IMR-90 (cell line): ENCODE data around the gene ST6GALNAC5. TPM values are rescaled to one million over a fixed set of nuclear protein-coding genes. Genes with fewer than 3 reads are reported as not detected.

Experiments
- ATAC-seq: fragments of 200-7000 bp; cut with Tn5 transposase; 2 replicates; pipeline ENCODE4 v1.9.1; 2020; ENCODE audit warnings: low read depth, mild to moderate bottlenecking, moderate library complexity
- BruUV-seq: library from RNA; stranded (reverse); fragments of 400-500 nt; replicated peaks from 2 replicates; lab custom pipeline; 2021; lab: Mats Ljungman, UMichigan
- CTCF ChIA-PET: fragments of 300-600 bp; formaldehyde crosslinking; extraction: SDS; loops from one replicate; lab custom pipeline; 2021; ENCODE audit warnings: antibody characterized with exemption; lab: Yijun Ruan, JAX
- POLR2A ChIA-PET: fragments of 300-600 bp; sonication (Branson Sonifier 250); formaldehyde crosslinking; loops from one replicate; lab custom pipeline; 2022; ENCODE audit warnings: antibody characterized with exemption; ENCODE audit not compliant: unreplicated experiment; lab: Charles Lee
- DNase-seq: peaks from one replicate; pipeline ENCODE4 v3.0.0; 2013
- H2AFZ ChIP-seq: replicated peaks from 2 replicates; pipeline ENCODE3; 2013; ENCODE audit warnings: low read length, mild to moderate bottlenecking; ENCODE audit not compliant: poor library complexity
- H2AK5ac ChIP-seq: 2 replicates; pipeline ENCODE4 v1.6.1; 2013; ENCODE audit warnings: low read depth, low read length, inconsistent platforms
- H2AK9ac ChIP-seq: replicated peaks from 2 replicates; pipeline ENCODE3; 2013; ENCODE audit warnings: mild to moderate bottlenecking, low read depth, low read length, moderate library complexity; ENCODE audit not compliant: poor library complexity
- H2BK120ac ChIP-seq: 2 replicates; pipeline ENCODE4 v1.6.1; 2013; ENCODE audit warnings: low read depth, low read length, inconsistent platforms
- H2BK15ac ChIP-seq: 3 replicates; pipeline ENCODE4 v1.6.1; 2013; ENCODE audit warnings: low read depth, low read length, inconsistent platforms
- H2BK20ac ChIP-seq: 2 replicates; pipeline ENCODE4 v1.6.1; 2013; ENCODE audit warnings: low read depth, mild to moderate bottlenecking, inconsistent platforms, low read length, moderate library complexity
- H2BK5ac ChIP-seq: 2 replicates; pipeline ENCODE4 v1.6.1; 2013; ENCODE audit warnings: mild to moderate bottlenecking, low read depth, low read length, inconsistent platforms; ENCODE audit not compliant: poor library complexity, severe bottlenecking
- H3K14ac ChIP-seq: replicated peaks from 2 replicates; pipeline ENCODE4 v1.6.1; 2013; ENCODE audit warnings: low read depth, low read length, inconsistent platforms
- H3K18ac ChIP-seq: 2 replicates; pipeline ENCODE4 v1.6.1; 2013; ENCODE audit warnings: low read depth, low read length, control low read depth
- H3K23ac ChIP-seq: 2 replicates; pipeline ENCODE4 v1.6.1; 2013; ENCODE audit warnings: low read depth, low read length, inconsistent platforms
- H3K27ac ChIP-seq: 2 replicates; pipeline ENCODE4 v1.5.1; 2013; ENCODE audit warnings: mild to moderate bottlenecking, control low read depth, low read length; ENCODE audit not compliant: insufficient read depth
- H3K27me3 ChIP-seq: 2 replicates; pipeline ENCODE4 v1.6.1; 2013; ENCODE audit warnings: low read length; ENCODE audit not compliant: control insufficient read depth, insufficient read depth
- H3K36me3 ChIP-seq: 2 replicates; pipeline ENCODE4 v1.6.1; 2013; ENCODE audit warnings: low read length, mixed read lengths; ENCODE audit not compliant: control insufficient read depth, insufficient read depth
- H3K4ac ChIP-seq: 2 replicates; pipeline ENCODE4 v1.6.1; 2013; ENCODE audit warnings: low read depth, low read length, inconsistent platforms
- H3K4me1 ChIP-seq: 2 replicates; pipeline ENCODE4 v1.6.1; 2013; ENCODE audit warnings: low read length, mixed read lengths; ENCODE audit not compliant: control insufficient read depth, insufficient read depth
- H3K4me2 ChIP-seq: 2 replicates; pipeline ENCODE4 v1.6.1; 2013; ENCODE audit warnings: low read depth, mild to moderate bottlenecking, control low read depth, low read length, moderate library complexity
- H3K4me3 ChIP-seq: 2 replicates; pipeline ENCODE4 v1.5.1; 2013; ENCODE audit warnings: low read depth, mild to moderate bottlenecking, control low read depth, low read length, moderate library complexity; ENCODE audit not compliant: insufficient read depth
- H3K56ac ChIP-seq: 2 replicates; pipeline ENCODE4 v1.6.1; 2013; ENCODE audit warnings: low read length, inconsistent platforms; ENCODE audit not compliant: insufficient read depth; ENCODE audit errors: extremely low read depth
- H3K79me1 ChIP-seq, 2 experiments: 2 replicates each; pipeline ENCODE4 v1.6.1; 2013; ENCODE audit warnings: low read length in 2 of 2, inconsistent platforms in 1 of 2, low read depth in 1 of 2
- H3K9ac ChIP-seq: 2 replicates; pipeline ENCODE4 v1.6.1; 2013; ENCODE audit warnings: low read depth, low read length, control low read depth
- H3K9me1 ChIP-seq: 2 replicates; pipeline ENCODE4 v1.6.1; 2013; ENCODE audit warnings: low read length, inconsistent platforms; ENCODE audit not compliant: insufficient read depth
- H3K9me3 ChIP-seq: 2 replicates; pipeline ENCODE4 v1.6.1; 2013; ENCODE audit warnings: low read length; ENCODE audit not compliant: control insufficient read depth, insufficient read depth
- H4K20me1 ChIP-seq: 2 replicates; pipeline ENCODE4 v1.6.1; 2013; ENCODE audit warnings: low read length, inconsistent platforms; ENCODE audit not compliant: insufficient read depth
- H4K5ac ChIP-seq: 2 replicates; pipeline ENCODE4 v1.6.1; 2013; ENCODE audit warnings: mild to moderate bottlenecking, low read depth, low read length, control low read depth
- H4K8ac ChIP-seq, 2 experiments: 2 replicates each; pipeline ENCODE4 v1.6.1; 2013; ENCODE audit warnings: low read depth in 2 of 2, low read length in 2 of 2, control low read depth in 1 of 2, inconsistent platforms in 1 of 2
- H4K91ac ChIP-seq: 2 replicates; pipeline ENCODE4 v1.6.1; 2013; ENCODE audit warnings: low read depth, low read length, inconsistent platforms; ENCODE audit not compliant: insufficient read depth
- BHLHE40 ChIP-seq: fragments of 150-350 bp; IDR thresholded peaks from 2 replicates; pipeline ENCODE4 v1.6.1; 2016; ENCODE audit warnings: mild to moderate bottlenecking, low read depth, low read length
- CEBPB ChIP-seq: IDR thresholded peaks from 2 replicates; pipeline ENCODE4 v1.6.1; 2012; ENCODE audit warnings: low read depth, low read length, improper control_type of control experiment
- CHD1 ChIP-seq: IDR thresholded peaks from 2 replicates; pipeline ENCODE4 v1.6.1; 2012; ENCODE audit warnings: low read depth, low read length, improper control_type of control experiment
- FOS ChIP-seq: fragments of 150-350 bp; IDR thresholded peaks from 2 replicates; pipeline ENCODE4 v1.6.1; 2016; ENCODE audit warnings: low read depth, low read length
- MAFK ChIP-seq: IDR thresholded peaks from 2 replicates; pipeline ENCODE4 v1.6.1; 2012; ENCODE audit warnings: low read depth, low read length, improper control_type of control experiment
- MAZ ChIP-seq: IDR thresholded peaks from 2 replicates; pipeline ENCODE4 v1.6.1; 2012; ENCODE audit warnings: low read depth, mild to moderate bottlenecking, low read length, improper control_type of control experiment, moderate library complexity, borderline replicate concordance
- MXI1 ChIP-seq: IDR thresholded peaks from 2 replicates; pipeline ENCODE4 v1.6.1; 2012; ENCODE audit warnings: low read depth, mild to moderate bottlenecking, low read length, moderate library complexity, borderline replicate concordance
- NFE2L2 ChIP-seq: fragments of 150-350 bp; IDR thresholded peaks from 2 replicates; pipeline ENCODE4 v1.6.1; 2016; ENCODE audit warnings: low read depth, mild to moderate bottlenecking, low read length
- POLR2A ChIP-seq: IDR thresholded peaks from 2 replicates; pipeline ENCODE4 v1.6.1; 2012; ENCODE audit warnings: mild to moderate bottlenecking, low read depth, low read length
- RAD21 ChIP-seq: IDR thresholded peaks from 2 replicates; pipeline ENCODE4 v1.6.1; 2012; ENCODE audit warnings: low read length, improper control_type of control experiment
- RCOR1 ChIP-seq: IDR thresholded peaks from 2 replicates; pipeline ENCODE4 v1.6.1; 2012; ENCODE audit warnings: mild to moderate bottlenecking, low read length, improper control_type of control experiment; ENCODE audit not compliant: insufficient replicate concordance
- RFX5 ChIP-seq: IDR thresholded peaks from 2 replicates; pipeline ENCODE4 v1.8.0; 2012; ENCODE audit warnings: low read depth, mild to moderate bottlenecking, low read length, moderate library complexity
- SMC3 ChIP-seq: fragments of 150-350 bp; IDR thresholded peaks from 2 replicates; pipeline ENCODE4 v1.6.1; 2016; ENCODE audit warnings: low read depth, mild to moderate bottlenecking, antibody characterized with exemption, low read length, moderate library complexity
- WGBS, 2 experiments: methylation state at CpG; one replicate each; pipeline versions ENCODE4 v1.1.5 to v1.1.7; 2013; ENCODE audit warnings: missing lambda C conversion rate in 2 of 2; ENCODE audit not compliant: insufficient read length in 1 of 2; ENCODE audit errors: extremely low coverage in 2 of 2; 5-methylcytosine and 5-hydroxymethylcytosine counted together
- dilution Hi-C: fragments of 300-500 bp; cut with HindIII; formaldehyde crosslinking; loops from one replicate; pipeline ENCODE4 v1.14.3; 2018; ENCODE audit warnings: low sequenced_read_pairs; ENCODE audit not compliant: unreplicated experiment
- in situ Hi-C: fragments of 300-500 bp; cut with MboI; formaldehyde crosslinking; loops from 3 replicates; pipeline ENCODE4 v1.14.3; 2019; ENCODE audit warnings: low sequenced_read_pairs, inconsistent platforms, mixed read lengths
- intact Hi-C: fragments of 100-400 bp; cut with micrococcal nuclease; formaldehyde crosslinking; loops from 2 replicates; pipeline ENCODE4 v1.10.0; 2022
- polyA plus RNA-seq, 3 experiments: library from polyadenylated mRNA; depleted of rRNA; stranded (reverse); fragments of >200 nt; gene quantifications; 2 replicates each; pipeline ENCODE4 v1.2.3, GENCODE V29; 2012; ENCODE audit warnings: low replicate concordance in 1 of 3
- total RNA-seq: library from RNA; depleted of rRNA; stranded (reverse); fragments of >200 nt; gene quantifications from 2 replicates; pipeline ENCODE4 v1.2.3, GENCODE V29; 2012
- TF ChIP-seq, protein P1 (sequence below): fragments of 150-350 bp; IDR thresholded peaks from 2 replicates; pipeline ENCODE4 v1.6.1; 2016; ENCODE audit warnings: low read depth, mild to moderate bottlenecking, low read length, moderate library complexity, borderline replicate concordance
- TF ChIP-seq, protein P2 (sequence below): conservative IDR thresholded peaks from 2 replicates; pipeline ENCODE4 v1.5.1; 2012; ENCODE audit warnings: mild to moderate bottlenecking, low read depth, low read length, improper control_type of control experiment
- TF ChIP-seq, protein P3 (sequence below): fragments of 150-350 bp; IDR thresholded peaks from 2 replicates; pipeline ENCODE4 v1.6.1; 2017; ENCODE audit warnings: mild to moderate bottlenecking, antibody characterized with exemption, low read length, low read depth

ST6GALNAC5 gene
- total and polyA plus RNA-seq, 2 of the 4 experiments (the other 2 are of a cell fraction) = 3.4 to 4.0 TPM

DNA sequence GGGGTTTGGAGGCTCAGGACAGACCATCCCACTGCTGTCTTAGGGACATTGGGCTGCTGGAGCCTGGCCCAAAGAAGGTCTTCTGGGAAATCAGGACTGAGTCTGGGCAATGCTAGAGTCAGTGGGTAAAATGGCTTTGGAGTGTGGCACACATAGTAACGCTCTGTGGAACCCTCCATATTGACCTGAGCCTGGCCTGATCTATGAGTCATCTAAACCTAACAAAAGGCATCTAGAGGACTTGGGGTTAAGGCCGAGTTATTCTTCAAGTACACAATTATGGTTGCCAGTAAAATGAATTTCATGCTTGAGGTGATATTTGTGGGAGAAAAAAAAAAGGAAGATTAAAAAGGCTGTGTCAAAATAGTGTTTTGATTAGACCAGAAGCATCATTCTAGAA is 77.7 kb downstream of the ST6GALNAC5 start:
- Histone ChIP-seq H3K4me3 (no peak overlapping the region), H3K36me3 (no peaks in the 10 kb centered on the region), H2BK5ac (no peak overlapping the region), H3K4me1 (peaks cover 5% of the 10 kb centered on the region; the same call in 1 of the 2 replicates), H4K20me1 (no peaks in the 10 kb centered on the region), H3K18ac (no peak overlapping the region), H2BK20ac (no peak overlapping the region), H3K79me1 (no peaks in the 10 kb centered on the region), H4K91ac (no peak overlapping the region), H2BK15ac (no peak overlapping the region), H3K23ac (no peak overlapping the region), H2AK9ac (no peak overlapping the region), H3K27me3 (no peaks in the 10 kb centered on the region), H3K4ac (no peak overlapping the region), H3K14ac (no peak overlapping the region), H3K27ac (no peak overlapping the region), H4K5ac (no peak overlapping the region), H3K4me2 (no peak overlapping the region), H3K56ac (no peak overlapping the region), H2AK5ac (no peak overlapping the region), H2BK120ac (no peak overlapping the region), H3K9ac (no peak overlapping the region), H2AFZ (no peak overlapping the region), H3K9me3 (no peaks in the 10 kb centered on the region), H4K8ac (no peak overlapping the region), H3K9me1 (peaks cover 2% of the 10 kb centered on the region)
- ChIA-PET POLR2A (no interaction called here), CTCF (no interaction called here)
- WGBS, 2 experiments = no CpG with 5 or more reads among the region's 2 CpGs
- TF ChIP-seq FOS = no peak
- no peak for TF ChIP-seq CHD1
- TF ChIP-seq RCOR1 = no peak
- TF ChIP-seq MAFK = no peak
- no peak for TF ChIP-seq SMC3
- no peak for TF ChIP-seq RFX5
- TF ChIP-seq MXI1 = no peak
- no peak for TF ChIP-seq BHLHE40
- TF ChIP-seq NFE2L2 = no peak
- TF ChIP-seq RAD21 = no peak
- no peak for TF ChIP-seq MAZ
- no peak for TF ChIP-seq POLR2A
- TF ChIP-seq, protein P1, sequence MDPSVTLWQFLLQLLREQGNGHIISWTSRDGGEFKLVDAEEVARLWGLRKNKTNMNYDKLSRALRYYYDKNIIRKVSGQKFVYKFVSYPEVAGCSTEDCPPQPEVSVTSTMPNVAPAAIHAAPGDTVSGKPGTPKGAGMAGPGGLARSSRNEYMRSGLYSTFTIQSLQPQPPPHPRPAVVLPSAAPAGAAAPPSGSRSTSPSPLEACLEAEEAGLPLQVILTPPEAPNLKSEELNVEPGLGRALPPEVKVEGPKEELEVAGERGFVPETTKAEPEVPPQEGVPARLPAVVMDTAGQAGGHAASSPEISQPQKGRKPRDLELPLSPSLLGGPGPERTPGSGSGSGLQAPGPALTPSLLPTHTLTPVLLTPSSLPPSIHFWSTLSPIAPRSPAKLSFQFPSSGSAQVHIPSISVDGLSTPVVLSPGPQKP = no peak
- TF ChIP-seq, protein P2, sequence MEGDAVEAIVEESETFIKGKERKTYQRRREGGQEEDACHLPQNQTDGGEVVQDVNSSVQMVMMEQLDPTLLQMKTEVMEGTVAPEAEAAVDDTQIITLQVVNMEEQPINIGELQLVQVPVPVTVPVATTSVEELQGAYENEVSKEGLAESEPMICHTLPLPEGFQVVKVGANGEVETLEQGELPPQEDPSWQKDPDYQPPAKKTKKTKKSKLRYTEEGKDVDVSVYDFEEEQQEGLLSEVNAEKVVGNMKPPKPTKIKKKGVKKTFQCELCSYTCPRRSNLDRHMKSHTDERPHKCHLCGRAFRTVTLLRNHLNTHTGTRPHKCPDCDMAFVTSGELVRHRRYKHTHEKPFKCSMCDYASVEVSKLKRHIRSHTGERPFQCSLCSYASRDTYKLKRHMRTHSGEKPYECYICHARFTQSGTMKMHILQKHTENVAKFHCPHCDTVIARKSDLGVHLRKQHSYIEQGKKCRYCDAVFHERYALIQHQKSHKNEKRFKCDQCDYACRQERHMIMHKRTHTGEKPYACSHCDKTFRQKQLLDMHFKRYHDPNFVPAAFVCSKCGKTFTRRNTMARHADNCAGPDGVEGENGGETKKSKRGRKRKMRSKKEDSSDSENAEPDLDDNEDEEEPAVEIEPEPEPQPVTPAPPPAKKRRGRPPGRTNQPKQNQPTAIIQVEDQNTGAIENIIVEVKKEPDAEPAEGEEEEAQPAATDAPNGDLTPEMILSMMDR = no peak
- TF ChIP-seq, protein P3, sequence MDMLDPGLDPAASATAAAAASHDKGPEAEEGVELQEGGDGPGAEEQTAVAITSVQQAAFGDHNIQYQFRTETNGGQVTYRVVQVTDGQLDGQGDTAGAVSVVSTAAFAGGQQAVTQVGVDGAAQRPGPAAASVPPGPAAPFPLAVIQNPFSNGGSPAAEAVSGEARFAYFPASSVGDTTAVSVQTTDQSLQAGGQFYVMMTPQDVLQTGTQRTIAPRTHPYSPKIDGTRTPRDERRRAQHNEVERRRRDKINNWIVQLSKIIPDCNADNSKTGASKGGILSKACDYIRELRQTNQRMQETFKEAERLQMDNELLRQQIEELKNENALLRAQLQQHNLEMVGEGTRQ = no peak
- TF ChIP-seq CEBPB = no peak
- dilution Hi-C loops = no loop called here
- intact Hi-C loops = no loop called here
- no TSS peak for BruUV-seq
- in situ Hi-C loops = no loop called here
- no peak for DNase-seq
- no peak for ATAC-seq
